ENCODE results near the gene IQCH.
"Not testable (repeated sequence)": the region's sequence is repeated elsewhere in the genome, so short reads cannot be mapped to it uniquely, and the experiment has no call there.

The IQCH gene

GRCh38 chr15:67230504-67230903, 24.1 kb upstream of the IQCH start:
- TF ChIP-seq SUZ12 (IDR thresholded peaks at IDR 0.05; ENCODE audit: extremely low read depth, insufficient read depth, insufficient read length) (no peak), YY1 (IDR thresholded peaks at IDR 0.05; ENCODE audit: insufficient read depth, insufficient read length) (no peak), ZNF274 (IDR thresholded peaks at IDR 0.05; ENCODE audit: low read depth, low read length) (no peak)
- H3K36me3 ChIP-seq (ENCODE audit: insufficient read depth, insufficient read length, low read length): peaks cover 66% of the 10 kb centered on the region
- H3K27me3 ChIP-seq (ENCODE audit: insufficient read depth, insufficient read length): no peaks in the 10 kb centered on the region
- no peak overlapping the region for H3K9ac ChIP-seq (ENCODE audit: insufficient read length, low read depth)
- H3K4me3 ChIP-seq (ENCODE audit: insufficient read length, low read depth): no peak overlapping the region
- H3K4me1 ChIP-seq (ENCODE audit: insufficient read depth, insufficient read length): no peaks in the 10 kb centered on the region
- DNase-seq (ENCODE audit: low read depth, low spot score): no peak
- H3K9me3 ChIP-seq (ENCODE audit: insufficient read depth, low read length): no peaks in the 10 kb centered on the region

GRCh38 chr15:67232591-67232990, 22.0 kb upstream of the IQCH start:
- H3K4me1 ChIP-seq (ENCODE audit: insufficient read depth, insufficient read length): no peaks in the 10 kb centered on the region
- DNase-seq (ENCODE audit: low read depth, low spot score): no peak
- TF ChIP-seq YY1 (IDR thresholded peaks at IDR 0.05; ENCODE audit: insufficient read depth, insufficient read length) (no peak), SUZ12 (IDR thresholded peaks at IDR 0.05; ENCODE audit: extremely low read depth, insufficient read depth, insufficient read length) (no peak), ZNF274 (IDR thresholded peaks at IDR 0.05; ENCODE audit: low read depth, low read length) (no peak)
- H3K36me3 ChIP-seq (ENCODE audit: insufficient read depth, insufficient read length, low read length): peaks cover 66% of the 10 kb centered on the region
- H3K27me3 ChIP-seq (ENCODE audit: insufficient read depth, insufficient read length): no peaks in the 10 kb centered on the region
- H3K4me3 ChIP-seq (ENCODE audit: insufficient read length, low read depth): no peak overlapping the region
- no peaks in the 10 kb centered on the region for H3K9me3 ChIP-seq (ENCODE audit: insufficient read depth, low read length)
- H3K9ac ChIP-seq (ENCODE audit: insufficient read length, low read depth): no peak overlapping the region

- DNase-seq (ENCODE audit: low read depth, low spot score): no peak
- Histone ChIP-seq H3K4me3 (ENCODE audit: insufficient read length, low read depth) (no peak overlapping the region), H3K36me3 (ENCODE audit: insufficient read depth, insufficient read length, low read length) (peaks cover 11% of the 10 kb centered on the region), H3K27me3 (ENCODE audit: insufficient read depth, insufficient read length) (no peaks in the 10 kb centered on the region), H3K9me3 (ENCODE audit: insufficient read depth, low read length) (no peaks in the 10 kb centered on the region), H3K4me1 (ENCODE audit: insufficient read depth, insufficient read length) (peaks cover 3% of the 10 kb centered on the region), H3K9ac (ENCODE audit: insufficient read length, low read depth) (no peak overlapping the region)
- no peak for TF ChIP-seq SUZ12 (IDR thresholded peaks at IDR 0.05; ENCODE audit: extremely low read depth, insufficient read depth, insufficient read length)
- TF ChIP-seq YY1 (IDR thresholded peaks at IDR 0.05; ENCODE audit: insufficient read depth, insufficient read length): no peak
- TF ChIP-seq ZNF274 (IDR thresholded peaks at IDR 0.05; ENCODE audit: low read depth, low read length): no peak
Observed at GRCh38 chr15:67240235-67241131, 14.1 kb upstream of the IQCH start.

GRCh38 chr15:67241132-67241855, 13.3 kb upstream of the IQCH start:
- no peaks in the 10 kb centered on the region for H3K27me3 ChIP-seq (ENCODE audit: insufficient read depth, insufficient read length)
- no peak for DNase-seq (ENCODE audit: low read depth, low spot score)
- H3K36me3 ChIP-seq (ENCODE audit: insufficient read depth, insufficient read length, low read length): peaks cover 8% of the 10 kb centered on the region
- H3K4me1 ChIP-seq (ENCODE audit: insufficient read depth, insufficient read length): peaks cover 3% of the 10 kb centered on the region
- H3K9me3 ChIP-seq (ENCODE audit: insufficient read depth, low read length): no peaks in the 10 kb centered on the region
- H3K4me3 ChIP-seq (ENCODE audit: insufficient read length, low read depth): no peak overlapping the region
- no peak overlapping the region for H3K9ac ChIP-seq (ENCODE audit: insufficient read length, low read depth)
- no peak for TF ChIP-seq ZNF274 (IDR thresholded peaks at IDR 0.05; ENCODE audit: low read depth, low read length)

GRCh38 chr15:67242708-67243111, 11.9 kb upstream of the IQCH start:
- DNase-seq (ENCODE audit: low read depth, low spot score): no peak
- H3K4me3 ChIP-seq (ENCODE audit: insufficient read length, low read depth): no peak overlapping the region

GRCh38 chr15:67244971-67245478, 9.6 kb upstream of the IQCH start:
- TF ChIP-seq ZNF274 (IDR thresholded peaks at IDR 0.05; ENCODE audit: low read depth, low read length) (no peak), SUZ12 (IDR thresholded peaks at IDR 0.05; ENCODE audit: extremely low read depth, insufficient read depth, insufficient read length) (no peak), YY1 (IDR thresholded peaks at IDR 0.05; ENCODE audit: insufficient read depth, insufficient read length) (no peak)
- DNase-seq (ENCODE audit: low read depth, low spot score): no peak
- Histone ChIP-seq H3K4me3 (ENCODE audit: insufficient read length, low read depth) (no peak overlapping the region), H3K36me3 (ENCODE audit: insufficient read depth, insufficient read length, low read length) (peaks cover 12% of the 10 kb centered on the region), H3K9me3 (ENCODE audit: insufficient read depth, low read length) (peaks cover 14% of the 10 kb centered on the region), H3K27me3 (ENCODE audit: insufficient read depth, insufficient read length) (no peaks in the 10 kb centered on the region), H3K4me1 (ENCODE audit: insufficient read depth, insufficient read length) (peaks cover 3% of the 10 kb centered on the region), H3K9ac (ENCODE audit: insufficient read length, low read depth) (no peak overlapping the region)

More at GRCh38 chr15:67242708-67243111, 11.9 kb upstream of the IQCH start:
- Histone ChIP-seq H3K36me3 (ENCODE audit: insufficient read depth, insufficient read length, low read length) (peaks cover 9% of the 10 kb centered on the region), H3K27me3 (ENCODE audit: insufficient read depth, insufficient read length) (no peaks in the 10 kb centered on the region), H3K9ac (ENCODE audit: insufficient read length, low read depth) (no peak overlapping the region), H3K4me1 (ENCODE audit: insufficient read depth, insufficient read length) (peaks cover 3% of the 10 kb centered on the region), H3K9me3 (ENCODE audit: insufficient read depth, low read length) (peaks cover 8% of the 10 kb centered on the region)
- TF ChIP-seq ZNF274 (IDR thresholded peaks at IDR 0.05; ENCODE audit: low read depth, low read length): no peak

- not testable (repeated sequence) for H3K27me3 ChIP-seq (ENCODE audit: insufficient read depth, insufficient read length); DNase-seq (ENCODE audit: low read depth, low spot score); H3K4me3 ChIP-seq (ENCODE audit: insufficient read length, low read depth); H3K4me1 ChIP-seq (ENCODE audit: insufficient read depth, insufficient read length); H3K9ac ChIP-seq (ENCODE audit: insufficient read length, low read depth)
- Histone ChIP-seq H3K9me3 (ENCODE audit: insufficient read depth, low read length) (peaks cover 14% of the 10 kb centered on the region), H3K36me3 (ENCODE audit: insufficient read depth, insufficient read length, low read length) (peaks cover 14% of the 10 kb centered on the region)
Observed at GRCh38 chr15:67246606-67247005, 8.0 kb upstream of the IQCH start.

All from NT2/D1 (cell line).